SKM-1 treated with dmso at 0.1 percent for 144 hours (cell line): ENCODE measurements around the gene SCN2A.
"Not testable (repeated sequence)": the region's sequence is repeated elsewhere in the genome, so short reads cannot be mapped to it uniquely, and the experiment has no call there.

Experiments used
- DNase-seq: peaks from one replicate; lab custom pipeline; 2025; ENCODE audit not compliant: unreplicated experiment; lab: John Stamatoyannopoulos, UW

SCN2A gene

DNA sequence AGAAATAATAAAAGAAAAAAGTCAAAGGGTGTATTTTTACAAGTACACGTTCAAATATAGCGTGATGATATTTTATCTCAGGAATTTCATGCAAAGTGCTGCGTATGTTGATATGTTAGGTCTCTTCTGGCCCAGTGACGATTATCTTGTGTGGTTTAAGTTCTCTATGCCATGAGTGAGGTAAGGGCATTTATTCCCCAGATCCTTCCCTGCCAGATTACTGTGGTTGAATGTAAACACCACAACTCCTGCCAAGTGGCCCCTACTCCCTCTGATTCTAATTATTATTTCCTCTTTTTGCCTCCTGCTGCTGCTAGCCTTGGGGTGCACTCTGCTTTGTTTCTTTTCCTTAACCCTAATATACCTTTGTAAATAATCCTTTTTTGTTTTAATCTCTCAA lies 12.2 kb downstream of the SCN2A start:
- no peak for DNase-seq

DNA sequence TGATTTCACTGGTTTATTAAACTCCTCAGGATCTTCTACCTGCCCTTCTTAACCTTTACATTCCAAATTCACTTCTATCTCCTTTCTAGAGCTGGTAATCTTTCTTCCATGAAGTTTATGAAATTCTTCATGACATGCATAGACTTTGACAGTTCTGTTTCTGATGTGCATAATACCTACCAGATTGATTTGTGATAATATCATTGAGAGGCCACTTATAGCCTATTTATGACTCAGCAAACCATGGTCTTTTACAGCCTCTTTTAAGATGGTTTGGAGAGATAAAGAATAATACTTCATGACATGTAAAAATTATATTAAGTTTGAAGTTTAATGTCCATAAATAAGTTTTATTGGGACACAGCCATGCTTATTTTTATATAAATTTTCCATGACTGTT lies 14.0 kb downstream of the SCN2A start:
- no peak for DNase-seq

DNA sequence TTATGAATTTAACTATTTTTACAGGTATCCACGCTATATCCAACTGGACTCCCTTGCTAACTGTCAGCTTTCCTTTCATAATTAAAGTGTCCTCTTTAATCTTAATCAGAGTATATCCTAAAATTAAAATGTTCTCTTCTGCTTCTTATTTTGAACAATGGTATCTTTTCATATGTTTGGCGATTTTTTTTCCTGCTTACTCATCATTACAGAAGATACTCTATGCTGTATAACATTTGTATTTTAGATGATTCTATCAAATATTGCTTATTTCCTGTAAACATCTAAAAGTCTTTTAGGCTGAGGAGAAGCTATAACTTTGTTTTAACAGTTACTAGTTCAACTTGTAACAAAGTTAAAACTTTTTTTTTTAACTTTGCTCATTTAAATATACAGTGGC lies 17.4 kb downstream of the SCN2A start:
- no peak for DNase-seq

DNA sequence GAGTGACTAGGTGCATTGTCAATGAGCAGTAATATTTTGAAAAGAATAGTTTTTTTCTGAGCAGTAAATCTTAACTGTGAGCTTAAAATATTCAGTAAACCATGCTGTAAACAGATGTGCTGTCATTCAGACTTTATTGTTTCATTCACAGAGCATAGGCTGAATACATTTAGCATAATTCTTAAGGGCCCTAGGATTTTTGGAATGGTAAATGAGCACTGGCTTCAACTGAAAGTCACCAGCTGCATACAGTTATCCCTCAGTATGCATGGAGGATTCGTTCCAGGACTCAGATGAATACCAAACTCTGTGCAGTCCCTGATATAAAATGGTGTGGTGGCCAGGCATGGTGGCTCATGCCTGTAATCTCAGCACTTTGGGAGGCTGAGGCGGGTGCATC lies 21.1 kb downstream of the SCN2A start:
- DNase-seq: not testable (repeated sequence)

DNA sequence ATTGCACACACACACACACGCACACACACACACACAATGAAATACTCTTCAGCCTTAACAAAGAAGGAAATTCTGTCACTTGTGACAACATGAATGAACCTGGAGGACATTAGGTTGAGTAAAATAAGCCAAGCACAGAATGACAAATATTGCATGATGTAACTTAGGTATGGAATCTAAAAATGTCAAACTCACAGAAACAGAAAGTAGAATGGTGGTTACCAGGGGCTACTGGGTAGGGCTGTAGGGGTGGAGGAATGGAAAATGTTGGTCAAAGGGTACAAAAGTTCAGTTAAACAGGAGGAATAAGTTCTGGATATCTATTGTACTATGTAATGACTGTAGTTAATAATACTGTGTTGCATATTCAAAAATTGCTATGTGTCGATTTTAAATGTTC lies 29.5 kb downstream of the SCN2A start:
- DNase-seq: no peak

DNA sequence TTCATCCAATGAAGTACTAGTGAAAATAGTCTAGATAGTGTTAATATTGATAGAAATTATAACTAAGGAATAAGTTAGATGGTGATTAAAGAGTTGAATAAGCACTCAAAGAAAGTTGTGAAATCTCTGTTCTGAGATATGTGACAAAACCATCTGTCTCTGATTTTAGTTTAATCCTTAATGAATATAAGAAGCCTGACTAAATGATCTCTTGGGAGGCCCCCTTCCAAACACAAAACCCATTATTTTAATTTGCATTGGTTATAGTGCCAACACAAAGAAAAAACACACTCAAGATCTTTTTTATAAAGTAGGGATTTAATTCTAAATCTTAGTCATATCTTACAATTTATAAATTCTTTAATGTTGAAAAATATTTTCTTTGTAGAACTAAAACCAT lies 34.0 kb downstream of the SCN2A start:
- no peak for DNase-seq

DNA sequence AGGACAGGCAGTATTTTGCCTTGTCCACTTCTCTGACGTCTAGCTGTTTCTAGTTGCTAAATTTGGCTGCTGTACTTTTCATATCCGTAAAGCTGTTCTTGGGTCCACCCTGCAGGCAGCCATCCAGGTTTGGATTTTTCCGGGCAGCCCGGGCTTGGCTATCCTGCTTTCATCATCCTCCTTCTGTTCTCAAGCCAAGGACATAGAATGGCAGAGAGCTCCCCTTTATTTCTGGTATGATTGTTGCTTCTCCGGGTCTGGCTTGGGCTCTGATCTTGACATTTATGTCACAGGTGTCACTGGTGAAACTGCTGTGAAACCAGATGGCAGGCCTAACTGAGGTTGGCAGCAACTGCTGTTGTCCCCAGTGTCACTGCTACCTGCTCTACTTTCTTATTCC lies 35.5 kb downstream of the SCN2A start:
- DNase-seq: no peak

DNA sequence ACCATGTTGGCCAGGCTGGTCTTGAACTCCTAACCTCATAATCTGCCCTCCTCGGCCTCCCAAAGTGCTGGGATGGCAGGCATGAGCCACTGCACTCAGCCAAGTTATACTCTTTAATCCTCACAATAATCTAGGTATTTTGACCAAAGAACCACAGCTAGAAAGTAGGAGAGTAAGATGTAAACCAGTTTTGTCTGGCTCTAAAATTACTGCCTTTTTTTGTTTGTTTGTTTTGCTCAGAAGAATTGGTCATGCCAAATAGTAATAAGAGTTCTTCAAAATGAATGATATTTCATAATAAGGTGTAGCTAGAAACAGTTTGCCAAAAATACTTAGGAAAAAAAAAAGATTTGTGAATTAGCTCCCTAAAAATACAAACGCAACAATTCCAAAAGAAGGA lies 36.7 kb downstream of the SCN2A start:
- no peak for DNase-seq

DNA sequence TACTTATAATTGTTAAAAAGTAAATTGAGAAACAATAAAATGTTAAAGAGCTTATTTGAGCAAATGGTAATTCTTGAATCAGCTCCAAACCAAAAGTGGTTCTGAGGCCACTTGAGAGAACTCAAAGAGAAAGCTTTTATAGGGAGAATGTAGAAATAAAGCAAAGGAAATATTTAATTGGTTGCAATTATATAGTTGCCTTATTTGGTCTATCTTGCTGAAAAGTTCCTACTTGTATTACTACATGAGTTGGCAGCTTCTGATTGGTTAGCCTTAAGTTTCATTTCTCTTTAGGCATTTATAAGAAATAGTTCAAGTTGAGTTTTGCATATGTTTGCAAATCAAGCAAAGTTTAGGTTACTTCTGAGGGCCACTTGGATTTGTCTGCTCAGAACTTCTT lies 38.1 kb downstream of the SCN2A start:
- no peak for DNase-seq

DNA sequence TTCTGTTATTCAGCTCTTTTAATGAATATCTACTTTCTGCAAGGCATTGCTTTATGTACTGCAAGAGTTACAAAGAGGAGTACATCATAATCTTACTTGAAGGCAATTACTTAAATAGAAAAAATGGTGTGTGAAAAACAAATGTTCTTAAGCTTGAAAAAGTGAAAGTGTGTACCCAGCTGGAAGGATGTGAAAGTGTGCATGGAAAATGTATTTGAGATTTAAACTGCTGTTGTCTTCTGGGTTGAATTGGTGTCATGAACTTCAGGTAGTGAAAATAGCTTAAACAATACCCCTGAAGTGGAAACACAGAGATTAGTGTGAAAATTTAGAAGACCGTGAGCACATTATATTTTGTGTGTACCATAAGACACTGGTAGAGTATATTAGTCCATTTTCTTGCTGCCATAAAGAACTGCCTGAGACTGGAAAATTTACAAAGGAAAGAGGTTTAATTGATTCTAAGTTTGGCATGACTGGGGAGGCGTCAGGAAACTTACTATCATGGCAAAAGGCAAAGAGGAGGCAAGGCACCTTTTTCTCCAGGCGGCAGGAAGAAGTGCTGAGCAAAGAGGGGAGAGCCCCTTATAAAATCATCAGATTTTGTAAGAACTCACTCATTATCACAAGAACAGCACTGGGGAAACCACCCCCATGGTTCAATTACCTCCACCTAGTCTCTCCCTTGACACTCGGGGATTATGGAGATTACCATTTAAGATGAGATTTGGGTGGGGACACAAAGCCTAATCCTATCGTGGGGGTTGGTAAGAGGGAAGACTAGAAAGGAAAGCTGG lies 38.8 kb downstream of the SCN2A start:
- DNase-seq: no peak

DNA sequence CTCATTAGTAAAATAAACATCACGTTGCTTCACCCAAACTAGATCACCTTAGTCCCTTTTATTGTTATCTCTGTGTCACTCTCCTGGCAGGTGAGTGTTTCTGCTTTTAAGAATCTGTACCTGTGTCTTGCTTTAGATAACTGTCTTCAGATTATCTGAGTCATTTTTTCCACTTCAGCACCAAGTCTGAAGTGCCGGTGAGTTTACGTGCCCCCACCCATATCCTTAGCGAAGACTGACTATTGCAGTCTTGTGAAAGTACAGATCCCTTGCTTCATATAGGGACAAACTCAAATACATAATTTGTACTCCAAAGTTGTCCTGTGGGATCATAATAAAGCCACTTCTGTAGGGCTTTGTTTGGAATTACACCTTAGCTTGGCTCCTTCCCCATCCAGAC lies 41.1 kb downstream of the SCN2A start:
- no peak for DNase-seq

DNA sequence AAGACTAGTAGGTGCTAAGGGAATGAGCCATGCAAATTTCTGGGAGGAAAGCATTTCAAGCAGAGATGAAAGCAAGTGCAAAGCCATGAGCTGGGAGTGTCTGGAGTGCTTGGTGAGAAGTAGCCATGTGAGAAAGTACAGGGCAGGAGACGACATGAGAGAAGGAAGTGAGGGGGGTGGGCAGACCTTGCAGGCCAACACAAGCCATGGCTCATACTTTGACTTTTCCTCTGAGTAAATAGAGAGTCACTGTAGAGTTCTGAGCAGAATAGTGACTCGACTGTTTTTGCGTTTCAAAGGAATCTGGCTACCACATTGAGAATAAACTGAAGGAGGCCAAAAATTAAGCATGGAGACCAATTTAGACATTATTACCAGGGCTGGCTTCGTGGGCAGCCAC lies 42.2 kb downstream of the SCN2A start:
- DNase-seq: no peak

DNA sequence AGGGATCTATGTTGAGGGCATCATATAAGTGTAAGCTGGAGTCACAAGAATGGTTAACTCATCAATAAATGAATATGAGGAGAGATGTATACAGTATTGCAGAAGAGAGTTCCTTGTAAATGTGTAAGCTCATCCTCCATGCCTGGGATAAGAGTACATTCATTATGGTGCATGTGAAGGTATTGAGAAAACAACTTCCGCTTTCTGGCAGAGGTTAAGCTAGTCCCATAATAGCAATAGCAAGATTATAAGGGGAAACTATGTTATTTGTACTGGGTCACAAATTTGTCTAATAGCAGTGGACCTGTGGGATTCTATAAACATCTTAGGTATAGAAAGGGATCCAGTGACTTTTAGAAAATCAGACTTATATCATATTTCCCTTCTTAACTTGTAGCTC lies 44.1 kb downstream of the SCN2A start:
- peak; percentile 42 for DNase-seq

DNA sequence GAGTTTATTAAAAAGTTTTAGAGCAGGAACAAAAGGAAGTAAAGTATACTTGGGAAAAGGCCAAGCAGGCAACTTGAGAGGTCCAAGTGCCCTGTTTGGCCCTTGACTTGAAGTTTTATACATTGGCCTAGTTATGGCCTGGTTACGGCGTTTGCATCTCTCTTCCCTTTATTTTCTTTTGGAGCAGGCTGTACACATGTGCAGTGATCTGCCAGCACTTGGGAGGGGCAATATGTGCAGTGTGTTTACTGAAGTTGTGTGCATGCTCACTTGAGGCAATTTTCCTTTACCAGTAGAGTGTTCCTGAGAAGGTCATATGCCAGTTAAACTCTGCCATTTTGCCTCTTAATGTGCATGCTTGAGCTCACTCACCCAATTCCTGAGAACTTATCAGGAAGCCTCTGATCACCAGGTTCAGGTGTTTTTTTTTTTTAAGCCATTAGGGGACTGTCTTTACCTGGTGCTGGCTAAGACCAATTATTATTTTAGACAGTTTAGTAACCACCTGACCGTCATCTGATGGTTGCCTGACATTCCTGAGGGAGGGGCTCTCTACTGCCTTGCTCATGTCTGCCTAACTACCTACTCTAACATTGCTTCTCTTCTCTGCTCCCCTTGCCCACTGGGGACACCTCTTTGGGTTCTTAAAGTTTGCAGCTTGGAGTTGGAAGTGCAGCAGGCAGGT lies 48.0 kb downstream of the SCN2A start:
- no peak for DNase-seq

DNA sequence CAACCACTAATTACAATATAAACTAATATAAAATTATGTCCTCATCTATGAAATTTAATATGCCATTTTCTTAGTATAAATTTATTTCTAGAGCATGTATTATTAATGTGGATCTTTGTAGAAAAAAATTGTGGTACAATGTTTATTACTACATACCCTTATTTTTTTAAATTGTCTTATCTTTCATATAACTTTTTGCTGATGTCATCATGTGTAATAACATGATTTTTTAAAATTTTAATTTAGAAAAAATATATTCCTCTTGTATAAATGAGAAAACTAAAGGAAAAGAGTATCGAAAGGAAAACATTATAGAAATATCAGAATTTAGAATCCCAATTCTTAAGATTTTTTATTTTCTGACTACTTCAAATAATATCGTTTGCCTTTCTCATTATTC lies 49.9 kb downstream of the SCN2A start:
- DNase-seq: no peak

DNA sequence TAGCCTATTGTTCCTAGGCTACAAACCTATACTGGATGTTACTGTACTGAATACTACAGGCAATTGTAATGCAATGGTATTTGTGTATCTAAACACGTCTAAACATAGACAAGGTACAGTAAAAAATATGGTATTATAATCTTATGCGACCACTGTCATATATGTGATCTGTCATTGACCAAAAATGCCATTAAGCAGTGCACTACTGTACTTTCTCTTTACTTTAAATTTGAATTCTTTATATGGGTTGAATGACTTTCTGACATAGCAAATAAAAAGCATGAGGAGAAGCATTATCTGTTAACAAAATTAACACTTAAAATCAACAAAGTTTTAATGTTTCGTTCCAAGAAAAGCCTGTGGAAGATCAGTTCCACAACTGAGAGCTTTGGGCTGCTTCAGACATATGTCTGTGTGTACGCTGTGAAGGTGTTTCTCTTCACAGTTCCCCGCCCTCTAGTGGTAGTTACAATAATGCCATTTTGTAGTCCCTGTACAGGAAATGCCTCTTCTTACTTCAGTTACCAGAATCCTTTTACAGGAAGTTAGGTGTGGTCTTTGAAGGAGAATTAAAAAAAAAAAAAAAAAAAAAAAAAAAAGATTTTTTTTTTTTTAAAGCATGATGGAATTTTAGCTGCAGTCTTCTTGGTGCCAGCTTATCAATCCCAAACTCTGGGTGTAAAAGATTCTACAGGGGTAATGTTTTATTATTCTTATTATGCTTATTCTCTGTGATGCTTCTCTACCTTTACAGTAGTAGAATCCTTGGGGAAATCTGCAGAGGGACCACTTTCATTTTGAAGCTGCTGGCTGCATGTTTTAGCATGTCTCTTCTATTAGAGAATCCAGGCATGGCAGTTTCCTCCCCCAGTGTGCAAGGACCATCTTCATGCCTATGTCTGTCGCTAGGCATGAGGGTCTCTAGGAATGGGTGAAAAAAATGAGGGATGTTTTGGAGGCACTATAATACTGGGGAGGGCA lies 54.5 kb downstream of the SCN2A start:
- DNase-seq: peak; percentile 80

DNA sequence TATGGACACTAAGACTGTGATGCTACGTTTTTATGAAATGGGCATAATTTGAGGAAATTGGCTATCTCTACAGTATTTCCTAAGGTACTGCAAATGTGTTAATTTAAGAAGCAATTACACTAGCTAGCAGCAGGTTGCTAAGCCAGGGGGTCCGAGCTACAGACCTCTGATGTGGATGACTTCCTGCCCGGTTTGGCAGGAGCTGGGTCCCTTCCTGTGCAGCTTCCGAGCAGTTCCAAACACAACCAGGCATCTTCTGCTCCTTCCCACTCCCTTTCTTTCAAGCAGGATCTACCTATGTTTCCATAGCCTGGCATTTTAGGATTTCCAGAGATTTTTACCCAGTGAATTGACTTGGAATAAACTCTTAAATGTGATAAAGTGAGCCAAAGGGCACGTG lies 55.7 kb downstream of the SCN2A start:
- no peak for DNase-seq

DNA sequence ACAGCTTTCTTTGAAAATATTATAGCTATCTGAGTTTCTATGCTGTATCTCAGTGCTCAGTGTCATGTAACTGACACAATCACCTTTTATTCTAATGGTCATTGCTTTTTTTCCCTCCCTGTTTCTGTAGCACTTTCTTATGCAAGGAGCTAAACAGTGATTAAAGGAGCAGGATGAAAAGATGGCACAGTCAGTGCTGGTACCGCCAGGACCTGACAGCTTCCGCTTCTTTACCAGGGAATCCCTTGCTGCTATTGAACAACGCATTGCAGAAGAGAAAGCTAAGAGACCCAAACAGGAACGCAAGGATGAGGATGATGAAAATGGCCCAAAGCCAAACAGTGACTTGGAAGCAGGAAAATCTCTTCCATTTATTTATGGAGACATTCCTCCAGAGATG lies 56.4 kb downstream of the SCN2A start:
- DNase-seq: no peak

DNA sequence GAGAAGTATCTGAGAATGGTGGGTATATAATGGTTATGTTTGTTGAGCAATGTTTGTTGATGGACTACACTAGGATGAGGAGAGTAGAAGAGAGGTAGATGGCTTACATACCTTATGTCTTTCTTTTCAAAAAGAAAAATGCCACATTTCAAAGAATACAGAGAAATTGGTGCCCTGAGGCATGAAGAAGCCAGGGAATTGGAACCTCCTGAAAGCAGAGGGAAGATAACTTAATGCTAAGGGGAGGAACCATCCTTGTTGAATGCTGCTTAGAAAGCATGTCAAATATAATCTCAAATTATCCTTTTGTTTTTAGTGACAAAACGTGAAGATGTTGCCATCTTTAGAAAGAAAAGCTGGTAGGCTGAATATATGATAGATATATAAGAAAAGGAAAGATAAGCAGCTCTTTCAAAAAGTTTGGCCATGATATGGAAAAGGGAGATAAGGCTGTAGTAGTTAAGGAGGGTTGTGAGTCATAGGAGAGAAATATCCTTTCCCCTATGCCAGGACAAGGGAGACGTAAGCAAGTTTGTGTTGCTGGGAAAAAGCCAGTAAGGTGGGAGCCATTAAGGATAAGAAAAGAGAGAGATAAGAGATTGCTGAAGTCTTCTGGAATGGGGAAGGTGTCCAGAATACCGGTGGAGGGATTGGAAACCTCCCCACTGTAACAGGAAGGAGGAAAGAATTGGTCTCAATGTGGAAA lies 66.3 kb downstream of the SCN2A start:
- no peak for DNase-seq

DNA sequence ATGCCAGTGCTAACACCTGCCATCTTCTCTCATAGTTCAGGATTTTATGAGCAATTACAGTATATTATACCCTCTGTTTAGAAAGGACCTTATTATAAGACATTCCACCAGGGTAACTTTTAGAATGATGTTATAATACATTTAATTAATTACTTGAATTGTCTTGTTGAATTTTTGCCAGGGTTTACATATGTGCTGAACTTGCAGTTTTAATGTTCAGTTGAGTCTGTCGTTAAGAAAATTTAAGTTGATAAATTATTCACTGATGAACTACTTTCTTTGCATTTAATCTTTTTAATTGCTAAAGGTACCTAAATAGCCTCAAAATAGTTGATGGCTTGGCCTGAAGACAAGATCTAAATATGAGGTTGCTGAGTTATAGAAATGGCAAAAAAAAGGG lies 68.1 kb downstream of the SCN2A start:
- DNase-seq: no peak

DNA sequence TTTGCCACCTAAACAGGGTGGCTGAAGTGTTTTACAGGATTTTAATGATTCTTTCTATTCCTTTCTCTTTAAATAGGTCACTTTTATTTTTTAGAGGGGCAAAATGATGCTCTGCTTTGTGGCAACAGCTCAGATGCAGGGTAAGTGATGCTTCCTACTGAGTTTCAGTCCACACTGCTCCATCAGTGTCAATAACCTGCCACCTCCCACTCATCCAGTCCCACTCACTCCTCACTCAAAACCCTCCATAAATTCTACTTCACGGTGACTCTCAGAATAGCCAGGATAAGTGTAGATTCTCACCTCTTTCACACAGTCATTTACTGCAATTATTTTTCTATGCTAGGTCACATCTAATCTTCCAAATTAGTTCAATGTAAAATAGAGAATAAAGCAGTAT lies 72.7 kb downstream of the SCN2A start:
- no peak for DNase-seq
